H1 (cell line): ENCODE measurements around the gene PRUNE1. TPM values are rescaled to one million over a fixed set of nuclear protein-coding genes. Genes with fewer than 3 reads are reported as not detected.

Source experiments
- CTCF ChIA-PET: fragments of 300-600 bp; sonication (Branson Sonifier 250); formaldehyde crosslinking; loops from one replicate; lab custom pipeline; 2021; ENCODE audit not compliant: partially characterized antibody; lab: Charles Lee
- POLR2A ChIA-PET: fragments of 300-600 bp; sonication (Branson Sonifier 250); formaldehyde crosslinking; loops from one replicate; lab custom pipeline; 2021; ENCODE audit warnings: inconsistent platforms; ENCODE audit not compliant: partially characterized antibody; lab: Charles Lee
- DNase-seq, 2 experiments: peaks; one replicate each; pipeline versions ENCODE4 v3.0.0 to v3.0.0-alpha.2; 2010 to 2022; ENCODE audit warnings: low spot score in 2 of 2, low read depth in 1 of 2, mixed read lengths in 1 of 2
- FAIRE-seq: peaks from 2 replicates; lab custom pipeline; 2011; peaks lifted over from hg19 to GRCh38; lab: Jason Lieb, UNC
- H2AFZ ChIP-seq: 2 replicates; pipeline ENCODE4 v1.8.1; 2012; ENCODE audit warnings: low read length, inconsistent platforms
- H2AK5ac ChIP-seq: 2 replicates; pipeline ENCODE4 v1.6.1; 2013; ENCODE audit warnings: low read depth, low read length
- H2BK120ac ChIP-seq: replicated peaks from 2 replicates; pipeline ENCODE3; 2013; ENCODE audit warnings: low read depth, low read length, inconsistent platforms
- H2BK12ac ChIP-seq: 2 replicates; pipeline ENCODE4 v1.6.1; 2013; ENCODE audit warnings: low read depth, low read length
- H2BK15ac ChIP-seq: 2 replicates; pipeline ENCODE4 v1.6.1; 2013; ENCODE audit warnings: low read length
- H2BK20ac ChIP-seq: 2 replicates; pipeline ENCODE4 v1.6.1; 2013; ENCODE audit warnings: low read length
- H2BK5ac ChIP-seq: 2 replicates; pipeline ENCODE4 v1.6.1; 2013; ENCODE audit warnings: low read depth, low read length
- H3K14ac ChIP-seq: 2 replicates; pipeline ENCODE4 v1.6.1; 2013; ENCODE audit warnings: inconsistent platforms; ENCODE audit not compliant: insufficient read length
- H3K18ac ChIP-seq: 2 replicates; pipeline ENCODE4 v1.6.1; 2013; ENCODE audit warnings: low read length; ENCODE audit errors: extremely low read depth
- H3K23ac ChIP-seq: 2 replicates; pipeline ENCODE4 v1.6.1; 2013; ENCODE audit warnings: inconsistent platforms; ENCODE audit not compliant: insufficient read length
- H3K23me2 ChIP-seq: 2 replicates; pipeline ENCODE4 v1.6.1; 2013; ENCODE audit warnings: low read depth, low read length
- H3K27ac ChIP-seq: 2 replicates; pipeline ENCODE4 v1.6.1; 2011; ENCODE audit warnings: low read depth, low read length, inconsistent platforms
- H3K27me3 ChIP-seq, 4 experiments: replicated peaks in 1 of 4; 1 replicate in 1 of 4; 2 replicates in 3 of 4; pipeline versions ENCODE4 v1.6.1 to v1.8.1; 2011 to 2013; ENCODE audit warnings: low read length in 3 of 4, mild to moderate bottlenecking in 3 of 4, inconsistent platforms in 2 of 4, mixed read lengths in 2 of 4, moderate library complexity in 1 of 4; ENCODE audit not compliant: control insufficient read depth in 3 of 4, insufficient read depth in 3 of 4; ENCODE audit errors: extremely low read depth in 1 of 4
- H3K36me3 ChIP-seq, 4 experiments: 2 replicates each; pipeline versions ENCODE4 v1.6.1 to v1.8.1; 2011 to 2013; ENCODE audit warnings: mild to moderate bottlenecking in 4 of 4, low read length in 3 of 4, moderate library complexity in 2 of 4, control low read depth in 1 of 4, inconsistent platforms in 1 of 4; ENCODE audit not compliant: insufficient read depth in 4 of 4, control insufficient read depth in 2 of 4
- H3K4ac ChIP-seq: replicated peaks from 2 replicates; pipeline ENCODE3; 2013; ENCODE audit warnings: low read length, low read depth, mixed read lengths, inconsistent platforms; ENCODE audit not compliant: insufficient read length
- H3K4me1 ChIP-seq, 4 experiments: replicated peaks in 1 of 4; 1 replicate in 1 of 4; 2 replicates in 3 of 4; pipeline versions ENCODE4 v1.6.1 to v1.8.1; 2011 to 2013; ENCODE audit warnings: low read length in 3 of 4, inconsistent platforms in 2 of 4, mixed read lengths in 1 of 4; ENCODE audit not compliant: insufficient read depth in 4 of 4, control insufficient read depth in 3 of 4
- H3K4me2 ChIP-seq, 2 experiments: 2 replicates each; pipeline versions ENCODE4 v1.6.1 to v1.8.1; 2011 to 2013; ENCODE audit warnings: low read depth in 2 of 2, low read length in 2 of 2, control low read depth in 1 of 2, inconsistent platforms in 1 of 2, mild to moderate bottlenecking in 1 of 2; ENCODE audit not compliant: insufficient read depth in 1 of 2
- H3K4me3 ChIP-seq, 4 experiments: fragments of 200-600, 300-600 bp in 1 of 4; sonication (generic), shearing (Covaris generic), sonication (Bioruptor Twin) in 1 of 4; 2 replicates each; pipeline versions ENCODE4 v1.5.1 to v1.8.1; 2011 to 2016; ENCODE audit warnings: low read length in 4 of 4, low read depth in 3 of 4, control low read depth in 2 of 4, inconsistent platforms in 2 of 4, mild to moderate bottlenecking in 2 of 4, mixed read lengths in 1 of 4, moderate library complexity in 1 of 4; ENCODE audit not compliant: insufficient read depth in 2 of 4; ENCODE audit errors: extremely low read depth in 1 of 4
- H3K56ac ChIP-seq: replicated peaks from 2 replicates; pipeline ENCODE3; 2013; ENCODE audit warnings: low read depth, mild to moderate bottlenecking, mixed read lengths, low read length, inconsistent platforms; ENCODE audit not compliant: insufficient read length
- H3K79me1 ChIP-seq: 2 replicates; pipeline ENCODE4 v1.6.1; 2013; ENCODE audit warnings: low read depth, low read length, control low read depth
- H3K79me2 ChIP-seq, 2 experiments: 2 replicates each; pipeline versions ENCODE4 v1.6.1 to v1.8.1; 2012 to 2013; ENCODE audit warnings: low read length in 2 of 2, mild to moderate bottlenecking in 2 of 2, inconsistent platforms in 1 of 2; ENCODE audit not compliant: insufficient read depth in 2 of 2, control insufficient read depth in 1 of 2
- H3K9ac ChIP-seq, 4 experiments: replicated peaks in 1 of 4; 1 replicate in 1 of 4; 2 replicates in 3 of 4; pipeline versions ENCODE4 v1.6.1 to v1.8.1; 2011 to 2013; ENCODE audit warnings: low read depth in 3 of 4, low read length in 3 of 4, control low read depth in 2 of 4, mild to moderate bottlenecking in 2 of 4, moderate library complexity in 2 of 4, inconsistent platforms in 1 of 4; ENCODE audit errors: extremely low read depth in 1 of 4
- H3K9me3 ChIP-seq, 2 experiments: 2 replicates each; pipeline versions ENCODE4 v1.6.1 to v1.8.1; 2012 to 2013; ENCODE audit warnings: mild to moderate bottlenecking in 2 of 2, moderate library complexity in 2 of 2, control low read depth in 1 of 2, inconsistent platforms in 1 of 2, low read depth in 1 of 2, low read length in 1 of 2, mixed read lengths in 1 of 2; ENCODE audit not compliant: insufficient read depth in 2 of 2
- H4K20me1 ChIP-seq, 2 experiments: replicated peaks in 1 of 2; 2 replicates each; pipeline versions ENCODE3 to v1.8.1; 2011 to 2013; ENCODE audit warnings: inconsistent platforms in 2 of 2, low read length in 2 of 2, mild to moderate bottlenecking in 1 of 2; ENCODE audit not compliant: insufficient read depth in 2 of 2, control insufficient read depth in 1 of 2
- H4K5ac ChIP-seq: 2 replicates; pipeline ENCODE4 v1.6.1; 2013; ENCODE audit warnings: low read length, low read depth, mixed read lengths, inconsistent platforms; ENCODE audit not compliant: insufficient read length
- H4K8ac ChIP-seq: 2 replicates; pipeline ENCODE4 v1.8.0; 2013; ENCODE audit warnings: mild to moderate bottlenecking, moderate library complexity, low read length, inconsistent platforms; ENCODE audit not compliant: insufficient read depth; ENCODE audit errors: extremely low read depth
- H4K91ac ChIP-seq: replicated peaks from 2 replicates; pipeline ENCODE3; 2013; ENCODE audit warnings: low read length, mixed read lengths, inconsistent platforms; ENCODE audit not compliant: insufficient read length
- ATF3 ChIP-seq: IDR thresholded peaks from 2 replicates; pipeline ENCODE4 v1.6.1; 2011; ENCODE audit warnings: low read depth, mild to moderate bottlenecking, low read length; ENCODE audit not compliant: insufficient read depth
- EGR1 ChIP-seq: IDR thresholded peaks from 2 replicates; pipeline ENCODE4 v1.6.1; 2011; ENCODE audit warnings: low read depth, low read length, borderline replicate concordance
- PHF8 ChIP-seq: fragments of 200-600 bp; sonication (generic); conservative IDR thresholded peaks from 2 replicates; pipeline ENCODE4 v1.7.1; 2012; ENCODE audit warnings: low read depth, mild to moderate bottlenecking, inconsistent platforms, low read length, moderate library complexity
- POLR2A ChIP-seq, 2 experiments: IDR thresholded peaks; 1 replicate in 1 of 2; 2 replicates in 1 of 2; pipeline ENCODE4 v1.6.1; 2011; ENCODE audit warnings: low read depth in 2 of 2, low read length in 2 of 2, mild to moderate bottlenecking in 2 of 2; ENCODE audit errors: control extremely low read depth in 1 of 2
- POU5F1 ChIP-seq: IDR thresholded peaks from 2 replicates; pipeline ENCODE4 v1.6.1; 2011; ENCODE audit warnings: low read depth, mild to moderate bottlenecking, low read length, moderate library complexity
- RFX5 ChIP-seq: IDR thresholded peaks from 2 replicates; pipeline ENCODE4 v1.6.1; 2011; ENCODE audit warnings: low read depth, low read length, improper control_type of control experiment, borderline replicate concordance
- RNF2 ChIP-seq: fragments of 200-900, 300-1000 bp; sonication (generic); IDR thresholded peaks from 2 replicates; pipeline ENCODE4 v1.7.1; 2016; ENCODE audit warnings: borderline replicate concordance, low read depth, mild to moderate bottlenecking, antibody characterized with exemption, low read length; ENCODE audit not compliant: poor library complexity, severe bottlenecking; ENCODE audit errors: missing control alignments
- SIRT6 ChIP-seq: IDR thresholded peaks from one replicate; pipeline ENCODE4 v1.7.1; 2012; ENCODE audit warnings: low read length, inconsistent platforms
- SP2 ChIP-seq: IDR thresholded peaks from 2 replicates; pipeline ENCODE4 v1.6.1; 2012; ENCODE audit warnings: mild to moderate bottlenecking, low read length, inconsistent platforms
- SRF ChIP-seq: IDR thresholded peaks from 2 replicates; pipeline ENCODE4 v1.6.1; 2011; ENCODE audit warnings: mild to moderate bottlenecking, low read depth, low read length, moderate library complexity
- YY1 ChIP-seq: IDR thresholded peaks from 2 replicates; pipeline ENCODE4 v1.6.1; 2011; ENCODE audit warnings: low read depth, mild to moderate bottlenecking, low read length
- whole genome bisulfite sequencing, 2 experiments: shearing (Covaris generic) in 1 of 2; methylation state at CpG; one replicate each; pipeline versions ENCODE4 v1.1.6 to v1.1.7; 2013 to 2015; ENCODE audit warnings: low lambda C conversion rate in 2 of 2, mixed read lengths in 2 of 2, inconsistent platforms in 1 of 2, low coverage in 1 of 2, missing lambda C conversion rate in 1 of 2; ENCODE audit not compliant: insufficient replicate concordance in 2 of 2, insufficient coverage in 1 of 2, insufficient read length in 1 of 2; ENCODE audit errors: extremely low coverage in 1 of 2, missing lambda C conversion rate in 1 of 2; 5-methylcytosine and 5-hydroxymethylcytosine counted together
- polyA plus RNA-seq, 7 experiments: library from polyadenylated mRNA; depleted of rRNA in 3 of 7; stranded (reverse) in 5 of 7; unstranded in 2 of 7; fragments of >200 nt in 5 of 7; fragments of 200-250 nt in 2 of 7; gene quantifications; 1 replicate in 5 of 7; 2 replicates in 1 of 7; 4 replicates in 1 of 7; pipeline versions ENCODE4 v1.2.1 to v1.2.3, GENCODE V29; 2011 to 2013; ENCODE audit warnings: missing spikeins in 2 of 7, mixed read lengths in 2 of 7
- total RNA-seq: library from RNA; stranded (reverse); fragmentation: NEBNext Ultra II Directional; extraction: Animal tissue kit (Norgen Biotek cat#: 25700); gene quantifications from 2 replicates; pipeline ENCODE4 v1.2.1, GENCODE V29; 2021
- TF ChIP-seq, protein P1 (sequence below): IDR thresholded peaks from 2 replicates; pipeline ENCODE4 v1.6.1; 2012; ENCODE audit warnings: low read length, inconsistent platforms

PRUNE1 gene
- total and polyA plus RNA-seq, 2 of the 8 experiments (the other 6 are each of a cell fraction or from before 2014, with no cell fraction given): 32.8 to 54.2 TPM

GRCh38 chr1:151037032-151037431 is 28.8 kb downstream of the PRUNE1 start:
- no peak overlapping the region for H3K4ac ChIP-seq
- H2BK15ac ChIP-seq: no peak overlapping the region
- no peak overlapping the region for H3K23ac ChIP-seq
- no peak overlapping the region for H4K8ac ChIP-seq
- CTCF ChIA-PET: interaction anchor here (0.6 to 2.3 kb wide), 6 partner anchors 11 to 723 kb away, joined by 3 to 7 read pairs (median 4); no protein-coding TSS in a partner anchor
- H2AFZ ChIP-seq: no peak overlapping the region
- FAIRE-seq: no peak
- H3K27ac ChIP-seq: no peak overlapping the region
- no peak for DNase-seq
- peaks cover 0 to 12% (median 6%) of the 10 kb centered on the region in 4 experiments; a peak in 4 of 8 replicates for H3K36me3 ChIP-seq
- H3K79me2 ChIP-seq: no peaks in the 10 kb centered on the region
- POLR2A ChIA-PET: interaction anchor here (0.8 to 6.4 kb wide), 3 partner anchors 11 to 461 kb away, joined by 4 to 58 read pairs (median 5); partner anchors contain the start of gene C1orf56
- H2BK120ac ChIP-seq: no peak overlapping the region
- H3K79me1 ChIP-seq: no peaks in the 10 kb centered on the region
- H3K18ac ChIP-seq: no peak overlapping the region
- no peaks in the 10 kb centered on the region for H3K9me3 ChIP-seq
- H3K4me3 ChIP-seq: peak overlapping the region in 1 of 4 experiments; percentile 41; a peak in 2 of 8 replicates
- no peaks in the 10 kb centered on the region for H4K20me1 ChIP-seq
- no peak overlapping the region for H2BK5ac ChIP-seq
- H3K14ac ChIP-seq: no peak overlapping the region
- H4K5ac ChIP-seq: no peak overlapping the region
- peaks cover 0 to 3% (median 0%) of the 10 kb centered on the region in 4 experiments; a peak in 3 of 7 replicates for H3K4me1 ChIP-seq
- H3K23me2 ChIP-seq: no peaks in the 10 kb centered on the region
- no peak overlapping the region for H2BK12ac ChIP-seq
- H2AK5ac ChIP-seq: no peak overlapping the region
- no peak overlapping the region; the same call in 1 of the 2 replicates for H2BK20ac ChIP-seq
- H3K27me3 ChIP-seq: no peaks in the 10 kb centered on the region
- no peak overlapping the region for H3K56ac ChIP-seq
- 85% methylated on average over 6 of the region's 6 CpGs; no CpG with 5 or more reads in 1 of the 2 experiments for WGBS, 2 experiments
- H3K9ac ChIP-seq: no peak overlapping the region
- H3K4me2 ChIP-seq: peak overlapping the region in 1 of 2 experiments; percentile 20; a peak in 1 of 4 replicates
- no peak overlapping the region for H4K91ac ChIP-seq
- no peak for TF ChIP-seq RNF2
- no peak for TF ChIP-seq POLR2A (IDR thresholded peaks at IDR 0.05; ENCODE audit: control extremely low read depth in 1 of 2, low read depth in 2 of 2, low read length in 2 of 2)
- no peak for TF ChIP-seq PHF8
- no peak for TF ChIP-seq ATF3
- TF ChIP-seq RFX5: no peak
- no peak for TF ChIP-seq SIRT6
- no peak for TF ChIP-seq SRF
- TF ChIP-seq, protein P1, sequence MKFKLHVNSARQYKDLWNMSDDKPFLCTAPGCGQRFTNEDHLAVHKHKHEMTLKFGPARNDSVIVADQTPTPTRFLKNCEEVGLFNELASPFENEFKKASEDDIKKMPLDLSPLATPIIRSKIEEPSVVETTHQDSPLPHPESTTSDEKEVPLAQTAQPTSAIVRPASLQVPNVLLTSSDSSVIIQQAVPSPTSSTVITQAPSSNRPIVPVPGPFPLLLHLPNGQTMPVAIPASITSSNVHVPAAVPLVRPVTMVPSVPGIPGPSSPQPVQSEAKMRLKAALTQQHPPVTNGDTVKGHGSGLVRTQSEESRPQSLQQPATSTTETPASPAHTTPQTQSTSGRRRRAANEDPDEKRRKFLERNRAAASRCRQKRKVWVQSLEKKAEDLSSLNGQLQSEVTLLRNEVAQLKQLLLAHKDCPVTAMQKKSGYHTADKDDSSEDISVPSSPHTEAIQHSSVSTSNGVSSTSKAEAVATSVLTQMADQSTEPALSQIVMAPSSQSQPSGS: no peak
- no peak for TF ChIP-seq YY1
- TF ChIP-seq EGR1: no peak
- TF ChIP-seq SP2: no peak
- TF ChIP-seq POU5F1: no peak
